ENCODE data around the gene AGFG2. TPM values are rescaled to one million over a fixed set of nuclear protein-coding genes. Genes with fewer than 3 reads are reported as not detected.
A peak's percentile ranks its signal among the peaks of the same experiment; 100 is the strongest.

AGFG2 gene
- total RNA-seq = 10 to 100 TPM; 20.4 to 24.6 TPM

DNA sequence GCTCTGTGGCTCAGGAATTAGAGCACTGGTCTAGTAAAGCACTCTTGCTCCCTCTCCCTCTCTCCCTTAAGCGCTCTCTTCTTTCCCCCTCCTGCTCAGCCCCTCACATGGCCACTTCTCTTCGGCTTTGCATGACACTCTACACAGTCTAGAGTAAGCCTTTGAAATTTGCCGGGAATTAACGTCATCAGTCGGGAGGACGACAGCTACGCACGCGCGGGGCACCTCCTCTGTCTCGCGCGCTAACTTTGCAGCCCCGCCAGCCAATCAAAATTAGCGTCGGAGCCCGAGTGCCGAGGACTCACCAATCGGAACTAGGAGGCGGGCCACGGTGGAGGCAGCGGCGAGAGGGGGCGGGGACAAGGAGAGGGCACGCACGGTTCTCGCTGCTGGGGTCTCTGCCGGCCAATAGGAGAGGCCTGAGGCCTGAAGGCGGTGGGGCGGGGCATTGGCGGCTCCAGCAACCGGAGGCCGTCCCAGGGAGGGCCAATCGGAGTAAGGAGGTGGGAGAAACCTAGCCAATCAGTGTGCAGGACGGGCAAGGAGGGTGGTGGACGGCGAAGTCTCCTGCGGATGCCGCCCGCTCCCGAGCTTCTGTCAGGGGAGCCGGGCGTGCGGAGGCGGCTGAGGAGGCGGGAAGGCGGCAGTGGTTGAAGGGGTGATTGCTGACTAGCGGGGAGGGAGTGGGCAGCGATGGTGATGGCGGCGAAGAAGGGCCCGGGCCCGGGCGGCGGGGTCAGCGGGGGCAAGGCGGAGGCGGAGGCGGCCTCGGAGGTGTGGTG, at the start of gene AGFG2:
TSS of gene AGFG2 (plus strand) at position 550 of the 782 bp plus-strand sequence. CDS start at position 694, 144 bp downstream.
- Histone ChIP-seq H3K4me1 (peaks cover 45% of the 10 kb centered on the region), H3K36me3 (replicated peaks in 1 of 2; ENCODE audit: insufficient read depth in 1 of 2, low read depth in 2 of 2) (no peaks in the 10 kb centered on the region), H3K27me3 (no peaks in the 10 kb centered on the region), H3K27ac (peak within 1 kb of the TSS; percentile 86 to 97 (median 92)), H3K4me3 (peak within 1 kb of the TSS; percentile 30 to 61), H3K9me3 (no peaks in the 10 kb centered on the region)
- intact Hi-C loops (cut with DNase I) = no loop called here
- WGBS, 2 donors = 0% methylated on average over 35 to 60 of the region's 60 CpGs
- peak; percentile 91 to 98 (median 94) for TF ChIP-seq POLR2A (IDR thresholded peaks at IDR 0.05)
- TF ChIP-seq, protein P1, sequence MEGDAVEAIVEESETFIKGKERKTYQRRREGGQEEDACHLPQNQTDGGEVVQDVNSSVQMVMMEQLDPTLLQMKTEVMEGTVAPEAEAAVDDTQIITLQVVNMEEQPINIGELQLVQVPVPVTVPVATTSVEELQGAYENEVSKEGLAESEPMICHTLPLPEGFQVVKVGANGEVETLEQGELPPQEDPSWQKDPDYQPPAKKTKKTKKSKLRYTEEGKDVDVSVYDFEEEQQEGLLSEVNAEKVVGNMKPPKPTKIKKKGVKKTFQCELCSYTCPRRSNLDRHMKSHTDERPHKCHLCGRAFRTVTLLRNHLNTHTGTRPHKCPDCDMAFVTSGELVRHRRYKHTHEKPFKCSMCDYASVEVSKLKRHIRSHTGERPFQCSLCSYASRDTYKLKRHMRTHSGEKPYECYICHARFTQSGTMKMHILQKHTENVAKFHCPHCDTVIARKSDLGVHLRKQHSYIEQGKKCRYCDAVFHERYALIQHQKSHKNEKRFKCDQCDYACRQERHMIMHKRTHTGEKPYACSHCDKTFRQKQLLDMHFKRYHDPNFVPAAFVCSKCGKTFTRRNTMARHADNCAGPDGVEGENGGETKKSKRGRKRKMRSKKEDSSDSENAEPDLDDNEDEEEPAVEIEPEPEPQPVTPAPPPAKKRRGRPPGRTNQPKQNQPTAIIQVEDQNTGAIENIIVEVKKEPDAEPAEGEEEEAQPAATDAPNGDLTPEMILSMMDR (IDR thresholded peaks at IDR 0.05) = no peak
- DNase-seq = peak; percentile 100
- peak; percentile 94 for ATAC-seq

- intact Hi-C loops (cut with DNase I) = no loop called here
- ATAC-seq (no peak), DNase-seq (peak in 3 of 4 donors; percentile 60 to 76 (median 72))
- Histone ChIP-seq H3K27ac (no peak overlapping the region), H3K36me3 (replicated peaks in 1 of 2; ENCODE audit: insufficient read depth in 1 of 2, low read depth in 2 of 2) (no peaks in the 10 kb centered on the region), H3K4me1 (peaks cover 10% of the 10 kb centered on the region), H3K4me3 (no peak overlapping the region), H3K27me3 (no peaks in the 10 kb centered on the region), H3K9me3 (no peaks in the 10 kb centered on the region)
- no peak for TF ChIP-seq POLR2A (IDR thresholded peaks at IDR 0.05)
- TF ChIP-seq, protein P1 (IDR thresholded peaks at IDR 0.05) = no peak
- 46 to 47% methylated on average over 7 to 9 of the region's 9 CpGs for WGBS, 2 donors
These were observed 49.2 kb upstream of the AGFG2 start for GRCh38 chr7:100489824-100490223.

GRCh38 chr7:100490483-100491191, 48.4 kb upstream of the AGFG2 start:
- no peaks in the 10 kb centered on the region for H3K27me3 ChIP-seq
- no peak overlapping the region for H3K4me3 ChIP-seq
- 84 to 85% methylated on average over 9 to 25 of the region's 25 CpGs for WGBS, 2 donors
- no peak for DNase-seq
- TF ChIP-seq, protein P1 (IDR thresholded peaks at IDR 0.05) = no peak
- TF ChIP-seq POLR2A (IDR thresholded peaks at IDR 0.05) = no peak
- H3K27ac ChIP-seq = no peak overlapping the region
- intact Hi-C loops (cut with DNase I) = no loop called here
- ATAC-seq = no peak
- H3K4me1 ChIP-seq = peaks cover 10% of the 10 kb centered on the region
- H3K9me3 ChIP-seq = no peaks in the 10 kb centered on the region
- H3K36me3 ChIP-seq (replicated peaks in 1 of 2; ENCODE audit: insufficient read depth in 1 of 2, low read depth in 2 of 2) = no peaks in the 10 kb centered on the region

GRCh38 chr7:100491192-100491578, 47.8 kb upstream of the AGFG2 start:
- no peak overlapping the region for H3K4me3 ChIP-seq
- no peaks in the 10 kb centered on the region for H3K9me3 ChIP-seq
- ATAC-seq (no peak), DNase-seq (no peak)
- H3K27ac ChIP-seq = no peak overlapping the region
- H3K4me1 ChIP-seq = peaks cover 10% of the 10 kb centered on the region
- H3K36me3 ChIP-seq (replicated peaks in 1 of 2; ENCODE audit: insufficient read depth in 1 of 2, low read depth in 2 of 2) = no peaks in the 10 kb centered on the region
- no peaks in the 10 kb centered on the region for H3K27me3 ChIP-seq
- intact Hi-C loops (cut with DNase I) = no loop called here
- WGBS, 2 donors = 88 to 95% methylated on average over 5 of the region's 5 CpGs
- TF ChIP-seq POLR2A (IDR thresholded peaks at IDR 0.05) = no peak
- TF ChIP-seq, protein P1 (IDR thresholded peaks at IDR 0.05) = no peak
